Measurements from ENCODE around the gene CIB2. TPM values are rescaled to one million over a fixed set of nuclear protein-coding genes. Genes with fewer than 3 reads are reported as not detected.

CIB2 gene
- total RNA-seq, 2 donors from 2014 or later = 16.7 to 23.0 TPM

DNA sequence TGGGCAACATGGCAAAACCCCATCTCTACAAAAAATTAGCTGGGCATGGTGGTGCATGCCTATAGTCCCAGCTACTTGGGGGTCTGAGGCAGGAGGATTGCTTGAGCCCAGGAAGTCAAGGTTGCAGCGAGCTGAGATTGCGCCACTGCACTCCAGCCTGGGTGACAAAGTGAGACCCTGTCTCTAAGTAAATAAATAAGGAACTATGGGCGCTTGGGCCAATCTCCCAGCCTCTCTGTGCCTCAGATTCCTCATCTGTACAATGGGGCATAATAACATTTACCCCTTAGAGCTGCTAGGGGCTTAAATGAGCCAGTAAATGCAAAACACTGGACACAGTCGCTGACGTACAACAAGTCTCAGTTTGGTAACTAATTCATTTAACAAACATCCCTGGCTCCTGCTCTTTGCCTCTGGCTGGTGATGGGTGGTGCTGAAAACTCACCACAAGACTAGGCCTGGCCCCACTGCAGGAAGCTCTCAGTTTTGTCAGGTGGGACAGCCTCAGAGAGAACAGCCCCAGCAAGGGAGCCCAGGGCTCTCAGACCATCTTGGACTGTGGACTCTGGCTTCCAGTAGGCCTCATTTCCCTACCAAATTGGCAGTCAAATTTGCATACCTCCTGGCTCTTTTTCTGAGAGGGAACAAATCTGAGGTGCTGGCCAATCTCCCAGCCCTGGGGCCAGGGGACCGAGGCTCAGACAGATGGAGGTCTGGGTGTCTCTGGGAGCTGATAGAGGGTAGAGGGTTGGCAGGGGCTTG is 47.4 kb downstream of the CIB2 start:
- no peaks in the 10 kb centered on the region for H3K36me3 ChIP-seq
- DNase-seq (ENCODE audit: low spot score) = no peak
- TF ChIP-seq POLR2AphosphoS5 (IDR thresholded peaks at IDR 0.05) (no peak), POLR2A (IDR thresholded peaks at IDR 0.05) (no peak)
- TF ChIP-seq, protein P1, sequence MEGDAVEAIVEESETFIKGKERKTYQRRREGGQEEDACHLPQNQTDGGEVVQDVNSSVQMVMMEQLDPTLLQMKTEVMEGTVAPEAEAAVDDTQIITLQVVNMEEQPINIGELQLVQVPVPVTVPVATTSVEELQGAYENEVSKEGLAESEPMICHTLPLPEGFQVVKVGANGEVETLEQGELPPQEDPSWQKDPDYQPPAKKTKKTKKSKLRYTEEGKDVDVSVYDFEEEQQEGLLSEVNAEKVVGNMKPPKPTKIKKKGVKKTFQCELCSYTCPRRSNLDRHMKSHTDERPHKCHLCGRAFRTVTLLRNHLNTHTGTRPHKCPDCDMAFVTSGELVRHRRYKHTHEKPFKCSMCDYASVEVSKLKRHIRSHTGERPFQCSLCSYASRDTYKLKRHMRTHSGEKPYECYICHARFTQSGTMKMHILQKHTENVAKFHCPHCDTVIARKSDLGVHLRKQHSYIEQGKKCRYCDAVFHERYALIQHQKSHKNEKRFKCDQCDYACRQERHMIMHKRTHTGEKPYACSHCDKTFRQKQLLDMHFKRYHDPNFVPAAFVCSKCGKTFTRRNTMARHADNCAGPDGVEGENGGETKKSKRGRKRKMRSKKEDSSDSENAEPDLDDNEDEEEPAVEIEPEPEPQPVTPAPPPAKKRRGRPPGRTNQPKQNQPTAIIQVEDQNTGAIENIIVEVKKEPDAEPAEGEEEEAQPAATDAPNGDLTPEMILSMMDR (IDR thresholded peaks at IDR 0.05) = no peak
- H3K9me3 ChIP-seq = no peaks in the 10 kb centered on the region
- H3K27ac ChIP-seq = no peak overlapping the region
- H3K27me3 ChIP-seq (replicated peaks; ENCODE audit: insufficient read depth) = no peaks in the 10 kb centered on the region
- H3K4me3 ChIP-seq = no peak overlapping the region
- WGBS = 83% methylated on average over 6 of the region's 6 CpGs
- intact Hi-C loops (cut with DNase I) = no loop called here
- no peaks in the 10 kb centered on the region for H3K4me1 ChIP-seq (replicated peaks)

DNA sequence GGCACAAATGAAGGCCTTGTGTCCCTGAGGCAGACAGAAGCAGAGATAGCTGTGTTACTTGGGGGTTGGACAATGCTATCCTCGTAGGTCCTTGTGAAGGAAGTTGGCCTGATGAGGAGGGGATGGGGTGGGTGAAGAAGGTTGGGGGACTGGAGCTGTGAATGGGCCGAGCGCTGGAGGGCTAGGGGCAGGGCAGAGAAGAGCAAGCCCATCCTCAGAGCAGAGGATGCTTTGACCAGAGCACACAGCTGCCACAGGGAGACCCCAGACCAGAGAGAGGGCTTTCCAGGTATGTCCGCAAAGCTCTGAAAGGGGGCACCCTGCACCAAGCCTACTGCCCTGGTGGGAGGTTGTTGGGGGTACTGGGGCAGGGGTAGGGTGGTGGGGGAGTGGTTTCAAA is 48.1 kb downstream of the CIB2 start:
- intact Hi-C loops (cut with DNase I) = no loop called here

DNA sequence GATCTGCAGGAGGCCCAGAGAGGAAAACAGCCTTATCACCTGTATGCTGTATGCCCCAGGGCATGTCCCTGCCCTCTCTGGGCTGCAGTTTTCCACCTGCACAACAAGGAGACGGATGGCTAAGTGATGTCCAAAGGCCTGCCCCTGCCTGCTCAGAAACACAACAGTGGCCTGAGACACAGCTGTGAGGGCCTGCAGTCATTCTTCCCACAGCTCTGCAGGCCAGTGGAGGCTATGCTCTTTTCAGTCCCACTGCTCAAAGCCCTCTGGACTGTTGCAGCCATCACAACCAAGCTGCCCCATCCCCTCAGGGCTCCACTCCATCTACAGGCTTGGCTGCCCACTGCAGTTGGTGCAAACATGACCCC is 48.5 kb downstream of the CIB2 start:
- TF ChIP-seq POLR2AphosphoS5 (IDR thresholded peaks at IDR 0.05) (no peak), POLR2A (IDR thresholded peaks at IDR 0.05) (no peak)
- TF ChIP-seq, protein P1 (IDR thresholded peaks at IDR 0.05) = no peak
- Histone ChIP-seq H3K4me3 (no peak overlapping the region), H3K4me1 (replicated peaks) (no peaks in the 10 kb centered on the region), H3K27ac (no peak overlapping the region), H3K27me3 (replicated peaks; ENCODE audit: insufficient read depth) (no peaks in the 10 kb centered on the region), H3K9me3 (no peaks in the 10 kb centered on the region), H3K36me3 (no peaks in the 10 kb centered on the region)
- no peak for DNase-seq (ENCODE audit: low spot score)
- WGBS = 100% methylated on average over 1 of the region's 1 CpG
- intact Hi-C loops (cut with DNase I) = no loop called here

More for the DNA sequence above, 48.1 kb downstream of the CIB2 start:
- no peak for DNase-seq (ENCODE audit: low spot score)
- Histone ChIP-seq H3K9me3 (no peaks in the 10 kb centered on the region), H3K27ac (no peak overlapping the region), H3K4me1 (replicated peaks) (no peaks in the 10 kb centered on the region), H3K4me3 (no peak overlapping the region), H3K27me3 (replicated peaks; ENCODE audit: insufficient read depth) (no peaks in the 10 kb centered on the region), H3K36me3 (no peaks in the 10 kb centered on the region)
- 90% methylated on average over 4 of the region's 4 CpGs for WGBS
- TF ChIP-seq POLR2AphosphoS5 (IDR thresholded peaks at IDR 0.05) = no peak
- TF ChIP-seq, protein P1 (IDR thresholded peaks at IDR 0.05) = no peak
- TF ChIP-seq POLR2A (IDR thresholded peaks at IDR 0.05) = no peak

DNA sequence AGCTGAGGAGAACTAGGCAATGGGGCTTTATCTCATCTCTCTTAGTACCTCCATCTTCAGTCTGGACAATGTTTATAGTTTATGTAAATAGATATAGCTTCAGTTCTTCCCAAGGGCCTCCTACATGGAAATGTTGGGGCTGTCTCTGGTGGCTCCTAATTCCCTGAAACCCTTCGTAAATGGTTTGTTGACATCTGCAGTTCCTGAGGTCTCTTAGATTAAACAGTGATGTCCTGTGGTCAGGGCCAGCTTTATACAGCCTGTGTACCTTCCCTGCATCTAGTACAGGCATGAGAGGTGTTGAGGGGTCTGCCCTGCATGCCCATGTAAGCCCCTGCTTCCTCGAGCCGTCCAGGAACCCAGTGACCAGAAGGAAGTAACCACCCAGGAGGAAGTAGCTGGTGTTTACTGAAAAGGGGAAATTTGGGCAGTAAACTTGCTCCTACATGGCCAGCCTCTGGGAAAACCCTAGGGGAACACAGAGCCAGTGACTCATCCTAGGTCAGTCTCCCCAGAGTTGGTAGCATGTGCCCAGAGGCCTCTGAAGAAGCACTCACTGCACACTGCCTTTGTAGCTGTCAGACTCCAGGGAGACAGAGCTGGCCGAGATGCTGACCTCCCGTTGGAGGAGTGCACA is 49.0 kb downstream of the CIB2 start:
- TF ChIP-seq, protein P1 (IDR thresholded peaks at IDR 0.05) = no peak
- TF ChIP-seq POLR2A (IDR thresholded peaks at IDR 0.05) (no peak), POLR2AphosphoS5 (IDR thresholded peaks at IDR 0.05) (no peak)
- no peaks in the 10 kb centered on the region for H3K36me3 ChIP-seq
- H3K4me3 ChIP-seq = no peak overlapping the region
- WGBS = 80% methylated on average over 5 of the region's 5 CpGs
- no peaks in the 10 kb centered on the region for H3K27me3 ChIP-seq (replicated peaks; ENCODE audit: insufficient read depth)
- H3K4me1 ChIP-seq (replicated peaks) = no peaks in the 10 kb centered on the region
- no peak overlapping the region for H3K27ac ChIP-seq
- DNase-seq (ENCODE audit: low spot score) = no peak
- intact Hi-C loops (cut with DNase I) = no loop called here
- no peaks in the 10 kb centered on the region for H3K9me3 ChIP-seq

DNA sequence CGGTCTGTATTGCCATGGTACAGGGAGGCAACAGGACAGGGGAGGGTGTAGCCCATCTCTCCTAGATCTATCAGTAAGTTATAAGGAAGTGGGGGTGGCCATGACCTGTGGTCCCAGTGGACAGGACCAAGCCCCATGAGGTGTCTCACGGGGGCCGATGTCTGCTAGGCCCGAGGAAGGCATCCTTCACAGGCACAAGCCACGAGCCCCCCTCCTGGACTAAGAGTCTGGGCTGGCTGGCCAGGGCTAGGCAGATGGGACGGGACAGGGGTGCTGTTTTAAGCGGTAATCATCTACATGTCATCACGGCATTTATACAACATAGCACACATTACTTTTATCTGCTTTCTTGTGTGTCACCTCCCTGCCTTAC is 51.2 kb downstream of the CIB2 start:
- intact Hi-C loops (cut with DNase I) = no loop called here
- Histone ChIP-seq H3K4me1 (replicated peaks) (peaks cover 13% of the 10 kb centered on the region), H3K9me3 (no peaks in the 10 kb centered on the region), H3K4me3 (no peak overlapping the region), H3K27ac (no peak overlapping the region), H3K27me3 (replicated peaks; ENCODE audit: insufficient read depth) (no peaks in the 10 kb centered on the region), H3K36me3 (no peaks in the 10 kb centered on the region)
- no peak for DNase-seq (ENCODE audit: low spot score)
- WGBS = 93% methylated on average over 8 of the region's 8 CpGs
- no peak for TF ChIP-seq POLR2AphosphoS5 (IDR thresholded peaks at IDR 0.05)
- no peak for TF ChIP-seq POLR2A (IDR thresholded peaks at IDR 0.05)
- TF ChIP-seq, protein P1 (IDR thresholded peaks at IDR 0.05) = no peak

All from prostate gland (tissue), 2 donors.